ENCODE measurements around the gene SLC30A2. TPM values are rescaled to one million over a fixed set of nuclear protein-coding genes. Genes with fewer than 3 reads are reported as not detected.

SLC30A2 gene
- total RNA-seq, 2 experiments from 2014 or later, result not detected

DNA sequence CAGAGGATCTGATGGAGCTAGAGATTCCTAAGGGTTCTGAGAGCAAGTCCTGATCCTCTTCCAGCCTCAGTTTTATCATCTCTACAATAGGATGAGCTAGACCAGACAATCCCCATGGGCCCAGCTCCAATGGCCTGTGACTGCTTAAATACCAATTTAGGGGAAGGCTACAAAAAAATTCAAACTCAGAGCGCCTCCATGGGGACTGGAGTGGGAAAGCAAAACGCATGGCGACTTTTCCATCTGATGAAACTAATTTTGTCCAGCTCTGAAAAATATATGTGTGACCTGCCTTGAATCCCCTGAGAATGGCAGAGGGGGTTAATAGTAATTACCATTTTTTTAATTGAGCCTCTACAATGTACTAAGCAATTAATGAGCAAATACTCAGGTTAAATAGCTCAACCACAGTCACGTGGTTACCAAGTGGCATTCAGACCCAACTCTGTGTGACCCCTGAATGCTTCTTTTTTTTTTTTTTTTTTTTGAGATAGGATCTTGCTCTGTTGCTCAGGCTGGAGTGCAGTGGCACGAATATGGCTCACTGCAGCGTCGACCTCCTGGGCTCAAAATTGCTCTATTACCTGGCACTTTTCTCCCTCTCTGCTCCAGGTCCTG lies 15.9 kb downstream of the SLC30A2 start:
- no peak overlapping the region for H3K27ac Mint-ChIP-seq
- DNase-seq (no peak), ATAC-seq (ENCODE audit: low read depth) (no peak)
- peaks cover 8% of the 10 kb centered on the region for H3K4me1 Mint-ChIP-seq
- H3K9me3 Mint-ChIP-seq, result no peaks in the 10 kb centered on the region
- no peak overlapping the region for H3K4me3 Mint-ChIP-seq
- POLR2A ChIA-PET, result no interaction called here
- no peaks in the 10 kb centered on the region for H3K36me3 Mint-ChIP-seq
- peaks cover 12% of the 10 kb centered on the region for H3K27me3 Mint-ChIP-seq

DNA sequence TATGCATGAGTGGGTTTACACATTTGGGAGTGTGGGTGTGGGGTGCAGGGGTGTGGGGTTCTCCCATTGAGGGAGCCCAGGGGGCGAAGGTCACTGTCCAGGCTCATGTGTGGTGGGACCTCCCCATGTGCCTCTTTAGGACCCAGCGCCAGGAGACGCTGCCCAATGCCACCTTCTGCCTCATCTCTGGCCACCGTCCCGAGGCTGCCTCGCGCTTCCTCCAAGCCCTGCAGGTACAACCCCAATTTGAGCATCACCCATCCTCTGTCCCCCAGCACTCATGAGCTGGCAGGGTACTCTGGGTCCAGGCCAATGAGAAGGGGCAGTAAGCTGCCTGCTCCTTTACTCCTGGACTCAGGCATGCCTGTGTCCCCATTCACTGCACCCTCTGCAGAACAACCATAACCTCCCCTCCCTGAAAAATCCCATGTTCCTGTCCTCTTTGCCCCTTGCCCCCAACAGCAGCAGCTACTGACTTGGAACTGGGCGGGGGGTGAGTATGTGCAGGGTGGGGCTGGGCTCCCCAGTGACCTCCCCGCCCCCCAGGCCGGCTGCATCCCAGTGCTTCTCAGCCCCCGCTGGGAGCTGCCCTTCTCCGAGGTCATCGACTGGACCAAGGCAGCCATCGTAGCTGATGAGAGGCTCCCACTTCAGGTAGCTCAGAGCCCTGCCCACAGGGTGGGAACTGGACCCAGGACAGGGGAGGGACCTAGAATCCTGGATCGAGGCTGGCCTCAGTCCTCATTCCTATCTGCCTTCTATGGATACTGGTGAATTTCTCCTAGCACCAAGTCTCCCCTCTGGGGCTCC lies 16.7 kb downstream of the SLC30A2 start:
- Mint-ChIP-seq H3K27ac (no peak overlapping the region), H3K4me1 (peaks cover 2% of the 10 kb centered on the region), H3K27me3 (peaks cover 12% of the 10 kb centered on the region), H3K36me3 (no peaks in the 10 kb centered on the region), H3K9me3 (no peaks in the 10 kb centered on the region), H3K4me3 (no peak overlapping the region)
- ATAC-seq (ENCODE audit: low read depth) (no peak), DNase-seq (no peak)
- POLR2A ChIA-PET, result no interaction called here

DNA sequence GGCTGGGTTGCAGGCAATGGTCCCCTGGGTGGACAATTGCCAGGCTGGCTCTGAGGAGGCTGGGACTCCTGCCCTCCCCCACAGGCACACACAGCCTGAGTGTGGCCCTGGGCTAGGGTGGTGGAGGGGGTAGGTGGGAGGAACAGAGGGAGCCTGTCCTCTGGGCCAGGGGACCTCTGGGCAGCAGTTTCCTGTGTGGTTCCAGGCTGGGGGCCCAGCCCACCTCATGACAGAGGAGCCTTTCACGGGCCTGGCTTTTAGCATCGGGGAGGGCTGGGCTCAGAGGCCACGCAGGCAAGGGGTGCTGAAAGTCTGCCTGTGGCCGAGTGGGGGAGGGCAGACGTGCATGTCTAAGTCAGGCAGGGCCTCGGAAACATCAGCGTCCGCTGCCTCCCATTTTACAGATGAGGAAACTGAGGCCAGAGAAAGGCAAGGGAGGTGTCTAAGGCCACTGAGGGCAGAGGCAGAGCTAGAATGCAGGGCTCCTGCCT lies 17.4 kb downstream of the SLC30A2 start:
- Mint-ChIP-seq H3K27ac (no peak overlapping the region), H3K27me3 (peaks cover 9% of the 10 kb centered on the region), H3K4me3 (no peak overlapping the region), H3K4me1 (no peaks in the 10 kb centered on the region), H3K36me3 (no peaks in the 10 kb centered on the region), H3K9me3 (no peaks in the 10 kb centered on the region)
- ATAC-seq (ENCODE audit: low read depth) (no peak), DNase-seq (no peak)
- POLR2A ChIA-PET, result no interaction called here

DNA sequence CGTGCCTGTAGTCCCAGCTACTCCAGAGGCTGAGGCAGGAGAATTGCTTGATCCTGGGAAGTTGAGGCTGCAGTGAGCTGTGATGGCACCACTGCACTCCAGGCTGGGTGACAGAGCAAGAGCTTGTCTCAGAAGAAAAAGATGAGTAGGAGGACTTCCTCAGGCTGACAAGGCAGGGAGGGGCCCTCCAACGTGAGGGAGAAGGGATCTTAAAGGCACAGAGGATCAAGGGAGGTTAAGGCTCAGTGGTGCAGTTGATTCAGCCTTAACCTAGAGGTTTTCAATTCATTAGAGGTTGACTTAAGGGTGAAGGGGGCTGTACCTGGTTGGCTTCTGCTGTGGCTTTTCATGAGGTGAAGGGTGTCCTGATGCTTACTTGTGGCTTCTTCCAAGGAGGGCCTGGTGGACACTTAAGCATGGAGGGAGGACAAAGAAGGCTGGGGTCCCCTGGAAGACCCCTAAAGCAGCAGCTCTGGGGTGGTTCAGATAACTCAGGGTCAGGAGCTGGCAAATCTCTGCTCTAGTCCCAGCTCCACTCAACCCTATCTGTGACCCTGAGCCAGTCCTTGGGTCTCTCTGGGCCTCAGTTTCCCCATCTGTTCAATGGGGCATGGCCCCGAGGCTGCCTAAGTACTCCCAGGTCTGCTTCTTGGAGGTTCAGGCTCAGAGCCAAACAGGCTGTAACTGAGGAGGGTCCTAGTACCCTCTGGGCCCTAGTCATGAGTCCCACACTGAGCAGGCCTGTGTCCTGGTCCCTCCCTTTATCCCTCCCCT lies 18.0 kb downstream of the SLC30A2 start:
- Mint-ChIP-seq H3K27ac (no peak overlapping the region), H3K27me3 (peaks cover 9% of the 10 kb centered on the region), H3K9me3 (no peaks in the 10 kb centered on the region), H3K4me3 (no peak overlapping the region), H3K36me3 (no peaks in the 10 kb centered on the region), H3K4me1 (no peaks in the 10 kb centered on the region)
- ATAC-seq (ENCODE audit: low read depth) (peak; percentile 20), DNase-seq (no peak)
- POLR2A ChIA-PET, result no interaction called here

DNA sequence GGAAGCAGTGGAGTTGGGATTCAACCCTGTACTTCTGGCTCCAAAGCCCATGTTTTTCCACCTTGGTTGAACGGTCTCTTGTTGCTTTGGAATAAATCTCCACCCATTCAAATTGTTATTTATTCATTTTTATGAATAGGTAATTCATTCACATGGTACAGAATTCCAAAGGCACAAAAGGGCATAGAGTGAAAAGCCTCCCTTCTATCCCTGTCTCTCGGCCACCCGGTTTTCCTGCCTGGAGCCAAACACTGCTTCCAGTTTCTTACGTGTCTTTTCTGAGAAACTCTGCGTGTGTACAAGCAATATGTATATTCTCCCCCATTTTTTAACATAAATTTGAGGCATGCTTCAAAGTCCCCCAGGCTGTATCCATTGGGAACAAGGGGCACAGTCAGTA lies 20.4 kb downstream of the SLC30A2 start:
- no peak overlapping the region for H3K4me3 Mint-ChIP-seq
- no peaks in the 10 kb centered on the region for H3K4me1 Mint-ChIP-seq
- peaks cover 4% of the 10 kb centered on the region for H3K27me3 Mint-ChIP-seq
- ATAC-seq (ENCODE audit: low read depth), result no peak
- POLR2A ChIA-PET, result interaction anchor here (0.7 to 0.8 kb wide), 2 partner anchors 35 to 210 kb away, joined by 3 read pairs; no protein-coding TSS in a partner anchor
- no peak overlapping the region for H3K27ac Mint-ChIP-seq
- H3K36me3 Mint-ChIP-seq, result no peaks in the 10 kb centered on the region
- H3K9me3 Mint-ChIP-seq, result no peaks in the 10 kb centered on the region
- DNase-seq, result no peak

DNA sequence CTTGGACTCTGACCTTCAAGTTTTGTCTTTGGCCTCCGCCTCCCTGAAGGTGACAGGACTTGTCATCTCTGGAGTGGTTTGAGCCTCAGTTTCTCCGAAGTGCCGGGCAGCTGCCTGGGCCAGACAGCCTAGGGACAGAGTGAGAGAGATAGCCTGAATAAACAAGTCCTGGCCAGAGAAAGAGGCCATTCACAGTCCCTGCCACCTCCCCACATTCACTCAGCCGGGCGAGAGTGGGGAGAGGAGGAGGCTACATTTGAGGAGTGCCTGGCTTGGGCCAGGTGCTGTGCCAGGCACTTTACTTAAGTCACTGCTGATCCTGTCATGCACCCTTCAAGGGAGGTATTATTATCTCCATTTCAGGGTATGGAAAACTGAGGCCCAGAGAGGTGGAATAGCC lies 20.9 kb downstream of the SLC30A2 start:
- H3K27me3 Mint-ChIP-seq, result peaks cover 8% of the 10 kb centered on the region

DNA sequence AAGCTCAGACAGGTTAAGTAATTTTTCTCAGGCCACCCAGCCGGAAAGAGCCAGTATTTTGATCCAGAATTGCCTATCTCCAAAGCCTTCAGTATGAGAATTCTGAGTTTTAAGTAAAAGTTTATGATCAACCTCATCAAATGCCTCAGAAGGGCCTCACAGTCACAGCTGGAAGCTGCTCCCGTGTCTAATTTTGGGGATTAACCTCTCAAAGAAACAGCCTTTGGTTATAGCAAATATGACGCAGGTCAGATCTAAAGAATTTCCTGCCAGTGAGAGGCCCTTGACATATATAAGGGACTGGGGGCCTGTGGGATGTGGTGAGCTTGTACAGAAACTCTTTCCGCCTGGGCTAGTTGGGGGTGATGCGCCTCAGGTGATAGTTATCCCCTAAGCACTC lies 22.1 kb downstream of the SLC30A2 start:
- no peaks in the 10 kb centered on the region for H3K36me3 Mint-ChIP-seq
- DNase-seq, result no peak
- H3K27ac Mint-ChIP-seq, result no peak overlapping the region
- no peak for ATAC-seq (ENCODE audit: low read depth)
- peaks cover 7% of the 10 kb centered on the region for H3K27me3 Mint-ChIP-seq
- no peaks in the 10 kb centered on the region for H3K9me3 Mint-ChIP-seq
- no peak overlapping the region for H3K4me3 Mint-ChIP-seq
- H3K4me1 Mint-ChIP-seq, result peaks cover 11% of the 10 kb centered on the region
- POLR2A ChIA-PET, result no interaction called here

More for the DNA sequence above, 20.9 kb downstream of the SLC30A2 start:
- no peaks in the 10 kb centered on the region for H3K9me3 Mint-ChIP-seq
- H3K4me1 Mint-ChIP-seq, result peaks cover 3% of the 10 kb centered on the region
- POLR2A ChIA-PET, result interaction anchor here (0.8 kb wide), 1 partner anchor 34 kb away, joined by 3 read pairs; no protein-coding TSS in a partner anchor
- H3K4me3 Mint-ChIP-seq, result no peak overlapping the region
- ATAC-seq (ENCODE audit: low read depth) (no peak), DNase-seq (no peak)
- no peaks in the 10 kb centered on the region for H3K36me3 Mint-ChIP-seq
- H3K27ac Mint-ChIP-seq, result no peak overlapping the region

DNA sequence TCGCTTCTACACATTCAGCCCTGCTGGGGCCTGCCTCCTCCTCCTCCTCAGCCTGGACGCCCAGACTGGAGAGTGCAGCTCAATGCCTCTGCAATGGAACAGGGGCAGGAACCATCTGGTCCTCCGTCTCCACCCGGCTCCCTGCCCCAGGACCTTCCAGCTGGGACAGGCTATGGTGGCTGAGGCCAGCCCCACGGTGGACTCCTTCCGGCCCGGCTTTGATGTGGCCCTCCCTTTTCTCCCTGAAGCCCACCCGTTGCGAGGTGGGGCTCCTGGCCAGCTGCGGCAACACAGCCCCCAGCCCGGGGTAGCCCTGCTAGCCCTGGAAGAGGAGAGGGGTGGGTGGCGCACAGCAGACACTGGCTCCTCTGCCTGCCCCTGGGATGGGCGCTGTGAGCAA lies 22.9 kb downstream of the SLC30A2 start:
- H3K27ac Mint-ChIP-seq, result no peak overlapping the region
- peaks cover 7% of the 10 kb centered on the region for H3K27me3 Mint-ChIP-seq
- ATAC-seq (ENCODE audit: low read depth) (no peak), DNase-seq (no peak)
- POLR2A ChIA-PET, result interaction anchor here (0.8 kb wide), 1 partner anchor 127 kb away, joined by 3 read pairs; no protein-coding TSS in a partner anchor
- H3K36me3 Mint-ChIP-seq, result no peaks in the 10 kb centered on the region
- peaks cover 11% of the 10 kb centered on the region for H3K4me1 Mint-ChIP-seq
- H3K4me3 Mint-ChIP-seq, result no peak overlapping the region
- no peaks in the 10 kb centered on the region for H3K9me3 Mint-ChIP-seq

DNA sequence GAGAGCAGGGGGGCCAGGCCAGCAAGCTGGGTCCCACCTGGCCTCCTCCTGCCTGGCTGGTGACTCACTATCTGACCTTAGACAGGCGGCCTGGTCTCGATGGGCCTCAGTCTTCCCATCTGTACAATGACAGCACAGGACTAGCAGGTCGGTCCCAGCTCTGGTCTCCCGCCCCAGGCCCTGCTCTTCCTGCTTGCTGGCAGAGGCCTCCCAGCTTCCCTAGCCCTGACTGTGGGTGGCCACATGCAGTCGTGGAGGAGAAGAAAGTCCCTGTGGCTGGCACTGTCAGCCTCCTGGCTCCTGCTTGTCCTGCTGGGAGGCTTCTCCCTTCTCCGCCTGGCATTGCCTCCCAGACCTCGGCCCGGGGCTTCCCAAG lies 23.5 kb downstream of the SLC30A2 start:
- Mint-ChIP-seq H3K4me1 (peaks cover 11% of the 10 kb centered on the region), H3K27ac (no peak overlapping the region), H3K9me3 (no peaks in the 10 kb centered on the region), H3K4me3 (no peak overlapping the region), H3K36me3 (no peaks in the 10 kb centered on the region), H3K27me3 (peaks cover 7% of the 10 kb centered on the region)
- POLR2A ChIA-PET, result interaction anchor here (0.8 kb wide), 1 partner anchor 127 kb away, joined by 3 read pairs; no protein-coding TSS in a partner anchor
- DNase-seq (no peak), ATAC-seq (ENCODE audit: low read depth) (no peak)

DNA sequence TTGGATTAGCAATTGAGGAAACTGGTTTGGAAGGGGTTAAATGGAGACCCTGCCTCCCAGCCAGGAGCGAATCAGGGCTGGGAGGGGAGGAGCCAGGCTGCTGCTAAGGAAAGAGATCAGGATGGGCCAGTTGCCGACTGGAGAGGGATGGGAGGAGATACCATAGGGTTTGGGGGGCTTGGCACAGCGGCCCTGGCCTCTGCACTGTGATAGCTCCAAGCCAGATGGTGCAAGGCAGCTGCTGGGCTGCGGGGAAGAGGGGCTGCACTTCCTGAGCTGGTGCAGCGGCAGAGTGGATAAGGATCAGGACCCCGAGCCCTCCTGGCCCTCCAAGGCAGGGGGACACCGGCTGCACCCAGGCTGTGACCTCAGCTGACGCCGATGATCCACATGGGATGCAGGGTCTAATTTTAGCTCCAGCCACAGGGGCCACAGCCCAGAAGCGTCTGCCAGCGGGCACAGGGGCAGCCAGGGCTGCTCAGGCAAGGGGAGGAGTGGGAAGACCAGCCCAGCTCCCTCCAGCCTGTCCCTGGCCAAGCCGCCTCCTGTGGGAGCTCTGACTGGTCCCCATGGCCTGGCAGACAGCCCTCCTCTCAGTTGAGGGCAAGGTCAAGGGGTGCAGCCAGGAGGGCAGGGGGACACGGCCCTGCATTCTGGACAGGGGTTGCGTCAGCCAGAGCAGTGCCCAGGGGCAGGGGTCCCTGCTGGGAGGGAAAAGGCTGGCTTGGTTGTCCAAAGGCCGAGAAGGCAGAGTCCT lies 24.1 kb downstream of the SLC30A2 start, which contains the start of gene EXTL1:
Gene EXTL1, plus strand, starts transcription at position 129 of the 757 bp plus-strand sequence. CDS start 872 bp downstream, outside the sequence.
- Mint-ChIP-seq H3K4me3 (no peak within 1 kb of the TSS), H3K36me3 (no peaks in the 10 kb centered on the region), H3K9me3 (no peaks in the 10 kb centered on the region), H3K27me3 (peaks cover 7% of the 10 kb centered on the region), H3K4me1 (peaks cover 15% of the 10 kb centered on the region), H3K27ac (no peak within 1 kb of the TSS)
- POLR2A ChIA-PET, result interaction anchor here (0.8 kb wide), 1 partner anchor 126 kb away, joined by 3 read pairs; no protein-coding TSS in a partner anchor
- DNase-seq (no peak), ATAC-seq (ENCODE audit: low read depth) (no peak)

DNA sequence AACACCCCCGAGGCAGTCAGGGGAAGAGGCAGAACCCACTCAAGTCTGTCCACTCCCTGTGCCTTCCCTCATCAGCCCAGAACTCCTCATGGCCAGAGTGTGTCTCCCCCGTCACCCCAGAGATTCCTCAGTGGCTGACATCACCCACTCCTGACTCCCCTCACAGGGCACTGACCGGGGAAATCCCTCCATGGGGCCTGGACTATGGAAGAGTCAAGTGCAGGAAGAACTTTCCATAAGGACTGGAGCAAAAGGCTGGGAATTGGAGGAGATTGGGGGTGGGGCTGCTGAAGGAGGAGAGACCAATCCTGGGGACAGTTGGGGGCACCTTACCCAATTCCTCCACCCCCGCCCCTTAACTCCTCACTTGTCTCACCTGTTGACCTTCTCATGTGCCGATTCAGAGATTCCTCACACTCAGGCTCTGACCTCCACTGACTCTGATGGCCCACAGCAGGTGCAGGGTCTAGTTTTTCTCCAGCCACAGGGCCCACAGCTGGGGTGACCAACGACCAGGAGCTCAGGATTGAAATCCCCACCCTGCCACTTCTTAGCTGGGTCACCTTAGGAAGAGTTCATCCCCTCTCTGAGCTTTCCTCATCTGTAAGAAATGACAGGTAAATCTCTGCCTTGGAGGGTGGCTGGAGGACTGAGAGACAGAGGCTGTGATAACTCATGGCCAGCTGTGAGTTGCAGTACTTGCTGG lies 24.8 kb downstream of the SLC30A2 start:
- peaks cover 7% of the 10 kb centered on the region for H3K27me3 Mint-ChIP-seq
- no peak overlapping the region for H3K4me3 Mint-ChIP-seq
- ATAC-seq (ENCODE audit: low read depth), result no peak
- no peaks in the 10 kb centered on the region for H3K36me3 Mint-ChIP-seq
- POLR2A ChIA-PET, result no interaction called here
- H3K9me3 Mint-ChIP-seq, result no peaks in the 10 kb centered on the region
- DNase-seq, result no peak
- H3K27ac Mint-ChIP-seq, result no peak overlapping the region
- H3K4me1 Mint-ChIP-seq, result peaks cover 20% of the 10 kb centered on the region

DNA sequence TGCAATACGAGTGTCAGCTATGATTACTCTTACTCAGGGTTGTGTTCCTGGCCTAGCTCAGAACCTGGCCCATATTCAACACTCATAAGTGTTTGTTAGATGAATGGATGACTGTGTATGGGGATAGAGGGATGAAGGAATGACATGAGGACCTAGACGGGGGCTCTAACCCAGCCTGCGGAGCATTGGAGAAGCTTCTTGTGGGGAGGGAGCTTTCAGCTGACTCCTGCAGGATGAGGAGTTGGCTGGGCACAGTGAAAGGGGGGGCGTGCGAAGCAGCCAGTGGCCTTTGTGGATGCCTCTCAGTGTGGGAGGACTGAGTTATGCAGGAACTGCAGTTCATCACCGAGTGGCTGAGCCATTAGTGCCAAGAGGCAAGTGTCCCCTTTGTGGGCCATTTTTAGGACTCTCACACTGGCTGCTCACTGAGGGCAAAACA lies 25.6 kb downstream of the SLC30A2 start:
- Mint-ChIP-seq H3K27me3 (peaks cover 7% of the 10 kb centered on the region), H3K9me3 (no peaks in the 10 kb centered on the region), H3K27ac (no peak overlapping the region), H3K36me3 (no peaks in the 10 kb centered on the region), H3K4me1 (peaks cover 20% of the 10 kb centered on the region), H3K4me3 (no peak overlapping the region)
- POLR2A ChIA-PET, result interaction anchor here (1.3 kb wide), 1 partner anchor 125 kb away, joined by 3 read pairs; no protein-coding TSS in a partner anchor
- no peak for ATAC-seq (ENCODE audit: low read depth)
- DNase-seq, result no peak
